HG02798 (cell line): ENCODE measurements around the gene CHST10.
"Not testable (repeated sequence)": the region's sequence is repeated elsewhere in the genome, so short reads cannot be mapped to it uniquely, and the experiment has no call there.

Experiments used
- ATAC-seq: cut with Tn5 transposase; IDR thresholded peaks from one replicate; pipeline ENCODE4 v1.9.1; 2021; ENCODE audit warnings: mild to moderate bottlenecking; ENCODE audit not compliant: unreplicated experiment, poor library complexity

Gene CHST10, protein sequence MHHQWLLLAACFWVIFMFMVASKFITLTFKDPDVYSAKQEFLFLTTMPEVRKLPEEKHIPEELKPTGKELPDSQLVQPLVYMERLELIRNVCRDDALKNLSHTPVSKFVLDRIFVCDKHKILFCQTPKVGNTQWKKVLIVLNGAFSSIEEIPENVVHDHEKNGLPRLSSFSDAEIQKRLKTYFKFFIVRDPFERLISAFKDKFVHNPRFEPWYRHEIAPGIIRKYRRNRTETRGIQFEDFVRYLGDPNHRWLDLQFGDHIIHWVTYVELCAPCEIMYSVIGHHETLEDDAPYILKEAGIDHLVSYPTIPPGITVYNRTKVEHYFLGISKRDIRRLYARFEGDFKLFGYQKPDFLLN

DNA sequence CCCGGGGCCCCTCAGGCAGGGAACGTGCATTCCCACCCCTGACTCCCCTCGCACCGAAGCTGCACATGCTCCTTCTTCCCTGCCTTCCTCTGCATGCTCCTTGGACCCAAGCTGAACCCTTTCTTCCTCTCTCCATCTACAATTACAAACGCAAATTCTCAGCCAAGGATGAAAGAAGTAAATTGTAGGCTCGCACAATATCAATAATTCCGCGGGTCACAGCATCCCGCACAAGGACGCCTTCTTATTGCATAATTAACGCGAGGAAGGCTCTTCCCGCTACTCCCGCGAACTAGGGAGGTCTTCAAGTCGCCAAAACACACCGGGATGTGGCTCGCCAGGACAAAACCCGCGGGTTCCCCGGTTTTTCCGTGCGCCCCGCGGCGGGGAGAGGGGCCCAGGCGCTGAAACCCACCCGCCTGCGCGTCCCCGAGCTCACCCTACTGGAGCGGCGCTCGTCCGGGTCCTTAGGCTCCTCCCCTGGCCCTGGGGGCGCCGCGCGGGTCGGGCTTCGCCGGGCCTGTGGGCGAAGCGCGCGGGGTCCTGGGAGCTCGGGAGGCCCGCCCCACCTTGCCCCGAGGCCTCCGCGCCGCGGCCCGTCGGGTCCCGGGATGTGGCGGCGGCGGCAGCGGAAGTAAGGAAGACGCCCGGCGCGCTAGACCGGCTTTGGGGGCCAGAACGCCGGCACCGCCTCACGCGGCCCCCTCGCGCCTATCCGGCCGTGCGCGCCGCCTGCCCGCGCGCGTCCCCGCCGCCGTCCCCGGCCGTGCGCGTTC is at the start of gene CHST10:
Gene CHST10, minus strand, starts transcription at position 734 of the 776 bp plus-strand sequence. CDS start 10,993 bp downstream, outside the sequence.
- peak; percentile 95 for ATAC-seq

DNA sequence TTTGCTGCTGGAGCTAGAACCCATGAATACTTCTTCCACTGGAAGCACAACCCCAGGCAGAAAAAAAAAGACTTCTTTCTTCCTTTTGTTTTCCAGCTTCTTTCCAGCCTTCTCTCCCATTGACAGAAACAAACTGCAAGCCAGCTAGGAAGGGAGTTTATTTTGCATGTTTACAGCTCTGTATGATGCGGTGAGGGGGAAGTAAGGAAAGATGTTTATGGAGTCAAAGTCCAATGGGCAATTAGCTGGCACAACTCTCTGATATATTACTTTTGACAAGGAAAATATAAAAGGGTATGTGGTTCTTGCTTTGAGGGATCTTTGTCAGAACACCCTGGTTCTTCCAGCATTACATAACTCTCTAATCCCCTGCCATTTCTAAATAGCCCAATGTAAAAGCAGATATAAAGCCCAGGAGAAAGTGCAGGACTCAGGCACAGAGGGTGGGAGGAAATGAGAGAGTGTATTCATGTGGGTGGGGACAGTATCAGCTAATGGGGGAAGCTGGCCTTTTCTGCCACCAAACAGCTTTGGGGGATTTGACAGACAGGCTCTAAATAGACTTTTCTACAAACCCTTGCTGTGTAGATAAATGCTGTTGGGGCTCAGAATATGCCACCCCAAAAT is 43.5 kb upstream of the CHST10 start:
- ATAC-seq = no peak

DNA sequence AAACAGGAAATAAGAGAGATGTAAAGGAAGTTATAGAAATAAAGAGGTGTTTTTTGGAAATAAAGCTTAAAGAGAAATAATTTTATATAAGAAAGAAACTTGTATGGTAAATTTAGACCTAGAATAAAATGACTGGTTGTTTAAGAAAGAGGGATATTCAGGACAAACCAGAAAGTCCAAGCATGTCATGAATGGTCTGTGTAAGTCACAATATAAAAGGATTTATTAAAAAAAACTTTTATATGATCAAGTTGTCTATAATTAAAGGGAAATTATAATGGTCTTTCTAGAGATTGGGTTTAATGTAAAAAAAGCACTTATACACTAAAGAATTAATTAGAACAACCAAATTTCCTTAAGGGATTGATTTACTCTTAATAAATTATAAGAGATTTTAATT is 38.9 kb upstream of the CHST10 start:
- not testable (repeated sequence) for ATAC-seq

DNA sequence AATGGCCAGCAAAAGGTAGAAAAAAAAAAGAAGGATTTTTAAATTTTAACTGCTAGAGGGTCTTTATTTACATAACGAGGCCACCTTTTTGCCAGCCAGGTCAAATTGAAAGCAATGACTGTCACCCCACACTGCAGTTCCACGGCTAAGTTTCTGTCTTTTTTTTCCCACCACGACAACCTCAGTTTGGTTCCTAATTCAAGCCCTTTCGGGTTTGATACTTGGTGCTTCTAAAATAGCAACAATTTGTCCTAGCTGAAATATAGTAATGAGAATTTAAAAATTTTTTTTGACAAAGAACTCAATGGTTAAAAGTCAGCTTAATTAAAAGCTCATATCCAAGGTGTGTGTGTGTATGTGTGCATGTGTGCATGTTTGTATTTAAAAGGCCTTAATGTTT is 36.4 kb upstream of the CHST10 start:
- ATAC-seq = no peak

DNA sequence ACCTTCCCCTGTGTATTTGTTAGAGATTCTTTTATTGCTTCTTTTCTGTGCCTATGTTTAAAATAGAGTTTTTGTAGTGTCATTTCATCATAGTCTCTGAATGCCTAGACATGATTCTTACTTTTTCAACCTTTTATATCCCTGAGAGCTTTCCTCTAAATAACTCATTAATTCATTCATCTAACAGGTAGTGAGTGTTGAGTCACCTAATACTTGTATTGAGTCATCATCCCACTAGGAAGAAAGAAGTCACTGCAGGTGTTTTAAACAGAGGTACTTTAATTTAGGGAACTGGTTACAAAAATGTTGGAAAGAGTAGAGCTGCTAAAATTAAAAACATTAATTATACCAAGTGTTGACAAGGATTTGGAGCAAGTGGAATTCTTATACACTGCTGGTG is 34.3 kb upstream of the CHST10 start:
- no peak for ATAC-seq

DNA sequence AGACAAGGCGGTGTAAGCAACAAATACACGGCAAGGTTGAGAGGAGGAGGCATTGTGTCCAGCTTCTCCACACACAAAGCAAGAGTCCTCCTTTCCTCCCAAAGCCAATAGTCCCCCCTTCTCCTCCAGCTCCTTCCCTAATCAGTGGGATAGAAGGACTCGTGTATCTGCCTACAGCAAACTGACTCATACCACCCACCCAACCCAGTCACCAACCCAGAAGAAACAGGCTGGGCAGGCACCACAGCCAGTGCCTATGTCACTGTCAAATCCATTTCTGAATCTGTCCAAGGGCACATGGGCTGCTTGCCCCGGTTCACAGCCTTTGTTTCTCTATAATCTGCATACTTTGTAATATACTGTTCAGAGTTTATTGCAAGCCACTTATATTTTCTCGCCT is 33.6 kb upstream of the CHST10 start:
- ATAC-seq = no peak

DNA sequence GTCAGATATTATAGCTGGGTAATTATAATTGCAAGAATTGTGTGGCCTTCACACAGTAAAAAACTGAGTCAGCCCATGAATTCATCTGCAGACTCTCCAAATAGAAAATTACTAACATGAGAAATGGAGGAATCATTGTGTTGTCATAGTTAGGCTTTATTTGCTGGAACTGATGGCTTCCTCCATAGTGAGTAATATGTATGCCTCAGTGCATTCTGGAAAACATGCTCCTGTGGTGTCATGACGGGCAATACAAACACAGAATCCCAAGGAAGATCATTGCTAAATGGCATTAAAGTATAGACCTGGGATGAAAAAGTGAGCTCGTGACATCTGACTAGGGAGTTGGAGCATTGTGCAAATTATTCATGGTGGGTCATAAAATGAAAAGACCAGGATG is 29.2 kb upstream of the CHST10 start:
- ATAC-seq = no peak

DNA sequence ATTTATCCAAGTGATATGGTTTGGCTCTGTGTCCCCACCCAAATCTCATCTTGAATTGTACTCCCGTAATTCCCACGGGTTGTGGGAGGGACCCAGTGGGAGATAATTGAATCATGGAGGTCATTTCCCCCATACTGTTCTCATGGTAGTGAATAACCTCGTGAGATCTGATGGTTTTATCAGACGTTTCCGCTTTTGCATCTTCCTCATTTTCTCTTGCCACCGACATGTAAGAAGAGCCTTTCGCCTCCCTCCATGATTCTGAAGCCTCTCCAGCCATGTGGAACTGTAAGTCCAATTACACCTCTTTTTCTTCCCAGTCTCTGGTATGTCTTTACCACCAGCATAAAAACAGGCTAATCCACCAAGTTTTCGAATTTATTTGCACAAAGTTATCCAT is 20.3 kb upstream of the CHST10 start:
- no peak for ATAC-seq

DNA sequence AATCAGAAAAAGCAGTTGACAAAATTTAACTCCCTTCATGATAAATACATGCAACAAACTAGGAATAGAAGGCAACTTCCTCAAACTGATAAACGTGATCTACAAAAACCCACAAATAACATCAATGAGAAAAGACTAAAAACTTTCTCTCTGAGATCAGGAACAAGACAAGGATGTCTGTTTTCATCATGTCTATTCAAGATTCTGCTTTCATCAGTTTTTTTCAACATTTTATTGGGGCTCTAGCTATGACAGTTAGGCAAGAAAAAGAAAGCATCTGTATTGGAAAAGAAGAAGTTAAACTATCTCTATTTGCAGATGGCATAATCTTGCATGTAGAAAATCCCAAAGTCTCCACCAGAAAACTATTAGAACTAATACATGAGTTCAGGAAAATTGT is 12.3 kb upstream of the CHST10 start:
- ATAC-seq = no peak

DNA sequence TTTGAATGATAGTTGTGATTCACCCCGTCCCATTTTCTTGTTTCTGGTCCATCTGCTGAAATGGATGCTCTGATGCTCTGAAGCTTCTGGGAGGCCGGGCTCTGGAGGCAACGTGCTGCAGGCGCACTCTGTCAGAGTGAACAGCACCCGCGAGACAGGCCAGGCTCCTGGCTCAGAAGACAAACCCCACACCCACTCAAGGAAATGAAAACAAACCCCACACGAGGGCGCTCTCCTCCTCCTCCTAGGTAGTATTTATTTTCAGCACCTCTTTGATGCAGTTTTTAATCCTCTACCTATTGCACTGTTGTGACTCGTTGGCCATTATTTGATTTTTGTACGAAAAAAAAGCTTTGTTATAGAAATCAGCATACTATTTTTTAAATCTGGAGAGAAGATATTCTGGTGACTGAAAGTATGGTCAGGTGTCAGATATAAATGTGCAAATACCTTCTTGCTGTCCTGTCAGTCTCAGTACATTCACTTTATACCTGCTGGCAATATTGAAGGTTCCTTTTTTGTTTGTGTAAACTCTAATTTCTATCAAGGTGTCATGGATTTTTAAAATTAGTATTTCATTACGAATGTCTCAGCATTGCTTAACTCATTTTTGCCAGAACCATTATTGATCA is 10.3 kb upstream of the CHST10 start:
- peak; percentile 61 for ATAC-seq

DNA sequence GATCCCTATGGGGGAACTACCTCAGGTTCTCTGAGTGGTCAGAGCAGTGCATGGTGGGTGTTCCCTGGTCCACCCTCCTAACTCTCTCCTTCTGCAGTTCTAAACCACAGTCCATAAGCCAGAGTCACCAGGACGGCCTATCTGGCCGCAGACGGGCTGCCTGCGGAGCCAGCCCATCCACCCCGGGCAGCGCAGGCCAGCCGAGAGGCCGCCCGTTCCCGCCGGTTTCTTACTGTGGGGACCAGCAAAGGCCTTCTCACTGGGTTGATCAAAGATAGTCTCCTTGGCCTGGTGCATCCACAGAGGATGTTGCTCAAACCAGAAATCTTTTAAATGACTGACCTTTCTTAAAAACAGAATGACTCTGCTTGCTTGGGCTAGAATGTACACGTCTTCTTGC is 9.6 kb upstream of the CHST10 start:
- ATAC-seq = no peak

DNA sequence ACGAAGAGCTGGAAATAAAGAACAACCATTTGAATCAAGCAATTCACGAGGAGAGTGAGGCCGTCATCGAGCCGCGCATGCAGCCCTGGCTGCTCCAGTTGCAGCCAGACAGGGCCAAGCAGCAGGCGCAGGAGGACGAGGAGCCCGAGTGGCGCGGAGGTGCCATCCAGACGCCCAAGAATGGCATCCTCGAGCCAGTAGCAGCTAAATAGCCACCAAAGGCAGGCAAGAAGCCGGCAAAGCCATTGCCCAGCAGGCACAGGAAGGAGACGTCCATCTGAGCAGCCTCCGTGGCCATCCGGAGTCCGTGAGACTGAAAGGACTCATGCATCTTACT is 8.9 kb upstream of the CHST10 start:
- ATAC-seq = no peak

DNA sequence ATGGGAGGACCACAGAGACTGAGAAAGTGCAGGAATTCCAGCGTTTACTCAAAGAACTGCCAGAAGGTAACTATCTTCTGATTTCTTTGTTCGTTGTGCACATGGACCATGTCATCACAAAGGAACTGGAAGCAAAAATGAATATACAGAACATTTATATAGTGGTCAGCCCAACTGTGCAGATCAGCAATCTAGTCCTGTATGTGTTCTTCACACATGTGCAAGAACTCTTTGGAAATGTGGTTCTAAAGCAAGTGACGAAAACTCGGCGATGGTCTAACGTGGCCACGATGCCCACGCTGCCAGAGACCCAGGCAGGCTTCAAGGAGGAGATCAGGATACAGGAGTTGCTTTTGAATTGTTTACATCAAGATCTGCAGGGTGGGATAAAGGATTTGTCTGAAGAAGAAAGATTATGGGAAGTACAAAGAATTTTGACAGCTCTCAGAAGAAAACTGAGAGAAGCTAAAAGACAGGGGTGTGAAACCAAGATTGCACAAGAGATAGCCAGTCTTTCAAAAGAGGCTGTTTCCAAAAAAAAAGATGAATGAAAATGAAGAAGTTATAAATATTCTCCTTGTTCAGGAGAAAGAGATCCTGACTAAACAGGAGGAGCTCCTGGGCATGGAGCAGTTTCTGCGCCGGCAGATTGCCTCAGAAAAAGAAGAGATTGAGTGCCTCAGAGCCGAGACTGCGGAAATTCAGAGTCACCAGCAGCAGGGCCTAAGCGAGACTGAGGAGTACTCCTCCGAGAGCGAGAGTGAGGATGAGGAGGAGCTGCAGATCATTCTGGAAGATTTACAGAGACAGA is 8.3 kb upstream of the CHST10 start:
- ATAC-seq = no peak

DNA sequence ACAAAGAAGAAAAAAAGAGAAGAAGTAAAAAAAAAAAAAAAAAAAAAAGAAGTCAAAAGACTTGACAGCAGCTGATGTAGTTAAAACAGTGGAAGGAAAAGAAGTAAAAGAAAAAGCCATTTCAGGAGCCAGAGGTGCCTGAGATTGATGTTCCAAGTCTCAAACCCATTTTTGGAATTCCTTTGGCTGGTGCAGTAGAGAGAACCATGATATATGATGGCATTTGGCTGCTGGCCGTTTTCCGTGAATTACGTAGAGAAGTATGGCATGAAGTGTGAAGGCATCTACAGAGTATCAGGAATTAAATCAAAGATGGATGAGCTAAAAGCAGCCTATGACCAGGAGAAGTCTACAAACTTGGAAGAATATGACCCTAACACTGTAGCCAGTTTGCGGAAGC is 7.6 kb upstream of the CHST10 start:
- no peak for ATAC-seq

DNA sequence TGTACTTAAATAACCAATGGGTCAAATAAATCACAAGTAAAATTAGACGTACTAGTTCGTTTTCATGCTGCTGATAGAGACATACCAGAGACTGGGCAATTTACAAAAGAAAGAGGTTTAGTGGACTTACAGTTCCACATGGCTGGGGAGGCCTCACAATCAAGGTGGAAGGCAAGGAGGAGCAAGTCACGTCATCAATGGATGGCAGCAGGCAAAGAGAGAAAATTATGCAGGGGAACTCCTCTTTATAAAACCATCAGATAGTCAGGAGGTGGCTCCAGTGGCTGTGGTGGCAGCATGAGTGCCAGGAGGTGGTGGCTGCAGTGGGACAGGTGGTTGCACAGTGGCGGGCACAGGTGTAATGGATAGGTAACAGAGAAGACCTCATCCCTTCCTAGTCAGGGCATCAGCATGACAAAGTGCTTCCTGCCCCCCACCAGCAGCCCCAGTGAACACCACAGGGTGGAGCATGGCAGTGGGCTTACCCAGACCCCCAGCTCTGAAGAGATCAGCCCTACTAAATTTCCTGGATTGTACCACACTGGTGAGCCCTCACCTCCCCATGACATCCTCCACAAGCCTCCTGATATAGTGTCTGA is 6.9 kb upstream of the CHST10 start:
- no peak for ATAC-seq

DNA sequence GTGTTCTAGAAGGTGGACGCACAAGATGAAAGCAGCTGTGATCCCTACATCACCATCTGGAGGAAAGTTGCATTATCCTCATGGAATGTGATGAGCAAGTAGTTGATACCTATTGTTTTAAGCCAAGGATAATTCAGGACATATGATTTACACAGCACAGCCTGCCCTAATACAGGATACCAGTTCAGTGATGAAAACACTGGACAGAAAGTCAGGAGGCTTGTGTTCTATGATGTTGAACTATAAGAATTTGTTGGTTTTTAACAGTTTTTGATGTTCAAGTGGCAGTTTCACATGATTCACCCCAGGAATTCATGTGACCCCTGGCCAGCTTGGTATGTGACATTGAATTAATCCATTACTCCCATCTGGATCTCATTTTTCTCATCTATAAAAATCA is 6.2 kb upstream of the CHST10 start:
- ATAC-seq = no peak

DNA sequence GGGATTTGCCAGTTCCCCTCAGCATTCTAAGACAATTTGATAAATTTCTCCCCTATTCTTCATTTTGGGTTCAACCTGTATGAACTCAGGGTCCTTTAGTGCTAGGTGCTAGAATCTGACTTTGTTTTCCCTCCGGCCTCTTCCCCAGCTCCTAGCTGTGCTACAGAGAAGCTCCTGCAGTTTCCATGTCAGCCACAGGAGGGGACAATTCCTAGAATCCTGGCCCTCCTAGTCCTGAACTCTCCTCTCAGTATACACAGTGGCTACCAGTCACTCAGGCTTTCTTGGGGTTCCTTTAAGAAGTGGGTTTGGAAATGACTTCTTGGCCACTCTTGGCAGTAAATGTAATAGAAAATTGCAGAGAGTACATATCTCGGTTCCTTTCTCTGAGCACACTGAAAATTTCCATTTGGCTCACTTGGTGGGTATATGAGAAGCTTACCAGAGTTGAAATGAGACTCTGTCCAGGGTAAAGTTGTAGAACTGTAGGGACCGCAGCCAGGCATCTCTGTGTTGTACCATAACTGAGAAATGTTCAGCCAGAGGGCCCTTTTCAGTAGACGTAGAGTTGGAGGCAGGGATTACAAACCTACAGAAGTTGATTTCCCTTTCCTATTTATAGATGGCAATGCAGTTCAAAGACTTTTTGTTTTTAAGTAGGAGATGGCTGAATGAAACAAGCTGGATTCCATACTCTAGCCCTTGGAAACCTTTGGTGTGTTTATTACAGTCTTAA is 5.0 kb upstream of the CHST10 start:
- ATAC-seq = no peak

DNA sequence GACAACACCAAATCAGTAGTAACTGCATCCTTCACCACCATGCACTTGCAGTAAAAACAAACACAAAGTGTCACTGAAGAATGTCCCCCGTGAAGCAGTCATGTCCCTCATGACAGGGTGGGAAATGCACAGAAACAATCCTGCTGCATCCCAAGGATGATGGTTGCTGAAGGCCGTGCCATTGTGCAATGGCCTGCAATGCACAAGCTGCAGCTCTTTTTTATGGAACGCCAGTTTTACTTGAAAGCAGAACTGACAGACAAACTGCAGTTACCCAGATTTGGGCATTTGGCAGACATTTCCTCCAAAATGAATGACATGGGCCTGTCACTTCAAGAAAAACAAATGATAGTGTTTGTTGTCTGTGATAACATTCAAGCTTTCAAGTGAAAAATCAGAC is 2.4 kb upstream of the CHST10 start:
- ATAC-seq = no peak

DNA sequence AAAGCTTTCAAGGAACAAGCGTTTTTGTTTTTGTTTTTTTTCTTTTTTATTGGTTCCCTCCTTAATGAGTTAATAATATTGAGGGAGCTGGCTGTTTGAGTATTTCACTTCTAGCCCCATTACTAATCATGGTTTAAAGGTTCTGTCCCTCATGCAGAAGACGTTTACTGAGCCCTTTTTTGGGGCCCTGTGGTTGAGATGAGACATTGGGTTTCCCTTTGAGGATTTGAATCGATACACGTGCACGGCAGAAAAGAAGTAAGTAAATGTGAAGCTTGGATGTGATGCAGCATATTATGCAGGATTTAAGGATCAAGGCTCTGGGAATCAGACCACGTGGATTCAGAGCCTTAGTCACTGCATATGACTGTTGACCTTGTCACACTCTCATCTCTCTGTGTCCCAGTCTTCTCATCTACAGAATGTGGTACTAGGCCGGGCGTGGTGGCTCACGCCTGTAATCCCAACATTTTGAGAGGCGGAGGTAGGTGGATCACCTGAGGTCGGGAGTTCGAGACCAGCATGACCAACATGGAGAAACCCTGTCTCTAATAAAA is 1.0 kb upstream of the CHST10 start:
- ATAC-seq = no peak
